ENCODE measurements around the gene PDE11A. TPM values are rescaled to one million over a fixed set of nuclear protein-coding genes. Genes with fewer than 3 reads are reported as not detected.

PDE11A gene
- total RNA-seq, 1 experiment from 2014 or later = 0.13 TPM

- H2BK20ac ChIP-seq (ENCODE audit: low read depth, low read length, poor library complexity, severe bottlenecking) = no peak overlapping the region
- H3K23me2 ChIP-seq (ENCODE audit: insufficient read length, low read depth, low read length, poor library complexity, severe bottlenecking) = no peaks in the 10 kb centered on the region
- no peak overlapping the region for H4K91ac ChIP-seq (ENCODE audit: insufficient read length, low read depth, low read length)
- no CpG with 5 or more reads among the region's 1 CpG for WGBS (ENCODE audit: extremely low coverage, insufficient read length, low lambda C conversion rate)
- H3K9me3 ChIP-seq (ENCODE audit: control insufficient read depth, low read depth, low read length) = no peaks in the 10 kb centered on the region
- no peak overlapping the region for H3K9ac ChIP-seq (ENCODE audit: extremely low read depth, insufficient read length, low read length)
- no peaks in the 10 kb centered on the region for H3K79me1 ChIP-seq (ENCODE audit: insufficient read depth, low read depth, low read length, poor library complexity, severe bottlenecking)
- no peak overlapping the region for H3K23ac ChIP-seq (ENCODE audit: insufficient read length, low read depth, low read length)
- no peak overlapping the region for H3K4me2 ChIP-seq (ENCODE audit: insufficient read depth, insufficient read length, low read length)
- no peaks in the 10 kb centered on the region for H4K20me1 ChIP-seq (ENCODE audit: control insufficient read depth, insufficient read depth, insufficient read length)
- H3T11ph ChIP-seq (ENCODE audit: low read length) = no peak overlapping the region
- no peak overlapping the region for H2AK5ac ChIP-seq (ENCODE audit: insufficient read length, low read length)
- no peak overlapping the region for H3K27ac ChIP-seq (ENCODE audit: insufficient read length, low read depth, low read length)
- H3K79me2 ChIP-seq (ENCODE audit: insufficient read depth, low read length) = no peaks in the 10 kb centered on the region
- Mint-ChIP-seq H3K36me3 (ENCODE audit: insufficient read depth in 1 of 3, low read depth in 3 of 3) (no peaks in the 10 kb centered on the region), H3K9me3 (no peaks in the 10 kb centered on the region), H3K4me1 (no peaks in the 10 kb centered on the region), H3K4me3 (no peak overlapping the region), H3K27me3 (ENCODE audit: low read depth) (no peaks in the 10 kb centered on the region), H3K27ac (no peak overlapping the region)
- no peak overlapping the region for H4K5ac ChIP-seq (ENCODE audit: insufficient read length, low read depth, low read length)
- H3K27me3 ChIP-seq (ENCODE audit: insufficient read depth, low read length) = no peaks in the 10 kb centered on the region
- no peak overlapping the region for H2AFZ ChIP-seq (ENCODE audit: low read length)
- H3K4me1 ChIP-seq (ENCODE audit: insufficient read depth, low read length) = no peaks in the 10 kb centered on the region
- no peak for DNase-seq
- no peak overlapping the region for H3K4ac ChIP-seq (ENCODE audit: low read depth, low read length)
- no peak overlapping the region for H3K18ac ChIP-seq (ENCODE audit: insufficient read length, low read depth, low read length)
- H2BK120ac ChIP-seq (ENCODE audit: low read depth, low read length, poor library complexity, severe bottlenecking) = no peak overlapping the region
- H2BK15ac ChIP-seq (ENCODE audit: low read depth, low read length) = no peak overlapping the region
- no peak overlapping the region for H3K56ac ChIP-seq (ENCODE audit: insufficient read length, low read depth, low read length)
- no peak overlapping the region for H3K14ac ChIP-seq (ENCODE audit: insufficient read depth, low read length)
- no peak overlapping the region for H2BK5ac ChIP-seq (ENCODE audit: insufficient read length, low read length)
- no peak overlapping the region for H4K8ac ChIP-seq (replicated peaks; ENCODE audit: insufficient read length, low read depth, low read length)
- TF ChIP-seq, protein P1, sequence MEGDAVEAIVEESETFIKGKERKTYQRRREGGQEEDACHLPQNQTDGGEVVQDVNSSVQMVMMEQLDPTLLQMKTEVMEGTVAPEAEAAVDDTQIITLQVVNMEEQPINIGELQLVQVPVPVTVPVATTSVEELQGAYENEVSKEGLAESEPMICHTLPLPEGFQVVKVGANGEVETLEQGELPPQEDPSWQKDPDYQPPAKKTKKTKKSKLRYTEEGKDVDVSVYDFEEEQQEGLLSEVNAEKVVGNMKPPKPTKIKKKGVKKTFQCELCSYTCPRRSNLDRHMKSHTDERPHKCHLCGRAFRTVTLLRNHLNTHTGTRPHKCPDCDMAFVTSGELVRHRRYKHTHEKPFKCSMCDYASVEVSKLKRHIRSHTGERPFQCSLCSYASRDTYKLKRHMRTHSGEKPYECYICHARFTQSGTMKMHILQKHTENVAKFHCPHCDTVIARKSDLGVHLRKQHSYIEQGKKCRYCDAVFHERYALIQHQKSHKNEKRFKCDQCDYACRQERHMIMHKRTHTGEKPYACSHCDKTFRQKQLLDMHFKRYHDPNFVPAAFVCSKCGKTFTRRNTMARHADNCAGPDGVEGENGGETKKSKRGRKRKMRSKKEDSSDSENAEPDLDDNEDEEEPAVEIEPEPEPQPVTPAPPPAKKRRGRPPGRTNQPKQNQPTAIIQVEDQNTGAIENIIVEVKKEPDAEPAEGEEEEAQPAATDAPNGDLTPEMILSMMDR (conservative IDR thresholded peaks at IDR 0.05) = no peak
- H2BK12ac ChIP-seq (ENCODE audit: insufficient read length, low read depth, low read length) = no peak overlapping the region
Observed at GRCh38 chr2:178016612-178017011, 56.0 kb downstream of the PDE11A start.
